Vagina (tissue), 2 donors: ENCODE data around the gene PRDM16. TPM values are rescaled to one million over a fixed set of nuclear protein-coding genes. Genes with fewer than 3 reads are reported as not detected.

Source experiments
- DNase-seq, 2 donors: peaks; one replicate each; pipeline ENCODE4 v3.0.0-alpha.2; 2017; ENCODE audit errors: extremely low spot score in 2 of 2
- H3K27ac ChIP-seq: fragments of 200-600 bp; sonication (generic); one replicate; pipeline ENCODE4 v1.5.1; 2019
- H3K27me3 ChIP-seq: fragments of 200-600 bp; sonication (generic); one replicate; pipeline ENCODE4 v1.5.1; 2019
- H3K36me3 ChIP-seq, 2 donors: fragments of 200-600 bp; sonication (generic); one replicate each; pipeline ENCODE4 v1.5.1; 2017 to 2019
- H3K4me1 ChIP-seq: fragments of 200-600 bp; sonication (generic); one replicate; pipeline ENCODE4 v1.5.1; 2019
- H3K4me3 ChIP-seq, 2 donors: fragments of 200-600 bp; sonication (generic); 1 replicate in 1 of 2; 2 replicates in 1 of 2; pipeline ENCODE4 v1.5.1; 2016 to 2019
- H3K9me3 ChIP-seq: fragments of 200-600 bp; sonication (generic); one replicate; pipeline ENCODE4 v1.5.1; 2019
- CTCF ChIP-seq, 3 experiments: fragments of 450-650 bp in 2 of 3; fragments of 200-600 bp in 1 of 3; sonication (generic) in 1 of 3; IDR thresholded peaks; one replicate each; pipeline ENCODE4 v1.5.1; 2017 to 2019; ENCODE audit warnings: antibody characterized with exemption in 3 of 3, mild to moderate bottlenecking in 2 of 3, moderate library complexity in 2 of 3
- POLR2A ChIP-seq, 2 donors: fragments of 450-650 bp; IDR thresholded peaks; one replicate each; pipeline ENCODE4 v1.6.1; 2017; ENCODE audit warnings: antibody characterized with exemption in 2 of 2, mild to moderate bottlenecking in 2 of 2, moderate library complexity in 2 of 2
- POLR2AphosphoS5 ChIP-seq, 2 donors: sonication (generic); formaldehyde crosslinking; IDR thresholded peaks; one replicate each; pipeline ENCODE4 v1.9.0; 2017; ENCODE audit warnings: antibody characterized with exemption in 2 of 2, mild to moderate bottlenecking in 2 of 2, low read depth in 1 of 2; ENCODE audit not compliant: insufficient read depth in 1 of 2
- intact Hi-C: fragments of 100-400 bp; cut with DNase I; formaldehyde crosslinking; loops from one replicate; pipeline ENCODE4 v1.15.1; 2023
- total RNA-seq: library from RNA; depleted of rRNA; stranded (reverse); fragments of >200 nt; gene quantifications from one replicate; pipeline ENCODE4 v1.2.3, GENCODE V29; 2016

PRDM16 gene
- total RNA-seq, 1 donor from 2014 or later: 3.9 TPM

- intact Hi-C loops: no loop called here
These were observed 299.1 kb downstream of the PRDM16 start for GRCh38 chr1:3368059-3368458.

GRCh38 chr1:3368711-3369445 is 299.9 kb downstream of the PRDM16 start:
- Histone ChIP-seq H3K4me3 (no peak overlapping the region), H3K4me1 (no peaks in the 10 kb centered on the region), H3K27ac (peak overlapping the region; percentile 61), H3K9me3 (no peaks in the 10 kb centered on the region), H3K36me3 (no peaks in the 10 kb centered on the region), H3K27me3 (no peaks in the 10 kb centered on the region)
- TF ChIP-seq POLR2AphosphoS5 (IDR thresholded peaks at IDR 0.05; ENCODE audit: insufficient read depth in 1 of 2, low read depth in 1 of 2) (no peak), POLR2A (IDR thresholded peaks at IDR 0.05) (no peak), CTCF (IDR thresholded peaks at IDR 0.05) (no peak)
- intact Hi-C loops: no loop called here
- DNase-seq: no peak

More at GRCh38 chr1:3368059-3368458, 299.1 kb downstream of the PRDM16 start:
- Histone ChIP-seq H3K4me1 (no peaks in the 10 kb centered on the region), H3K27ac (no peak overlapping the region), H3K27me3 (no peaks in the 10 kb centered on the region), H3K4me3 (no peak overlapping the region), H3K36me3 (no peaks in the 10 kb centered on the region), H3K9me3 (no peaks in the 10 kb centered on the region)
- no peak for DNase-seq
- TF ChIP-seq POLR2A (IDR thresholded peaks at IDR 0.05): no peak
- no peak for TF ChIP-seq CTCF (IDR thresholded peaks at IDR 0.05)
- TF ChIP-seq POLR2AphosphoS5 (IDR thresholded peaks at IDR 0.05; ENCODE audit: insufficient read depth in 1 of 2, low read depth in 1 of 2): no peak

- H3K27me3 ChIP-seq: no peaks in the 10 kb centered on the region
- no peak for DNase-seq
These were observed 300.6 kb downstream of the PRDM16 start for GRCh38 chr1:3369446-3370076.

GRCh38 chr1:3370856-3371703 is 302.1 kb downstream of the PRDM16 start:
- no peak for DNase-seq
- no peak overlapping the region for H3K4me3 ChIP-seq
- TF ChIP-seq POLR2AphosphoS5 (IDR thresholded peaks at IDR 0.05; ENCODE audit: insufficient read depth in 1 of 2, low read depth in 1 of 2) (no peak), CTCF (IDR thresholded peaks at IDR 0.05) (no peak), POLR2A (IDR thresholded peaks at IDR 0.05) (no peak)
- intact Hi-C loops: no loop called here
- no peak overlapping the region for H3K27ac ChIP-seq
- no peaks in the 10 kb centered on the region for H3K36me3 ChIP-seq
- H3K4me1 ChIP-seq: no peaks in the 10 kb centered on the region
- no peaks in the 10 kb centered on the region for H3K27me3 ChIP-seq
- no peaks in the 10 kb centered on the region for H3K9me3 ChIP-seq

More at GRCh38 chr1:3369446-3370076, 300.6 kb downstream of the PRDM16 start:
- H3K4me3 ChIP-seq: no peak overlapping the region
- H3K9me3 ChIP-seq: no peaks in the 10 kb centered on the region
- H3K27ac ChIP-seq: peak overlapping the region; percentile 61
- TF ChIP-seq POLR2AphosphoS5 (IDR thresholded peaks at IDR 0.05; ENCODE audit: insufficient read depth in 1 of 2, low read depth in 1 of 2): no peak
- no peak for TF ChIP-seq POLR2A (IDR thresholded peaks at IDR 0.05)
- no peak for TF ChIP-seq CTCF (IDR thresholded peaks at IDR 0.05)
- no peaks in the 10 kb centered on the region for H3K4me1 ChIP-seq
- intact Hi-C loops: no loop called here
- no peaks in the 10 kb centered on the region for H3K36me3 ChIP-seq
